Medulla oblongata (tissue), 1 donor: Measurements from ENCODE around the gene ARAP3.
"Not testable (repeated sequence)": the region's sequence is repeated elsewhere in the genome, so short reads cannot be mapped to it uniquely, and the experiment has no call there.

ENCODE experiments used
- DNase-seq: peaks from one replicate; pipeline ENCODE4 v3.0.0-alpha.2; 2015; ENCODE audit errors: extremely low spot score

The ARAP3 gene

GRCh38 chr5:141681695-141682641 lies at the start of gene ARAP3:
Gene ARAP3, minus strand, starts transcription at chr5:141682230. Its CDS starts 1,744 bp downstream, at chr5:141680486.
- DNase-seq, result peak; percentile 57

GRCh38 chr5:141729387-141730006 lies 47.5 kb upstream of the ARAP3 start:
- DNase-seq, result peak; percentile 21

- DNase-seq, result no peak
Measured at GRCh38 chr5:141725891-141726290, 43.9 kb upstream of the ARAP3 start.

- not testable (repeated sequence) for DNase-seq
Measured at GRCh38 chr5:141725174-141725573, 43.1 kb upstream of the ARAP3 start.

- DNase-seq, result no peak
Measured at GRCh38 chr5:141722266-141722665, 40.2 kb upstream of the ARAP3 start.

- no peak for DNase-seq
Measured at GRCh38 chr5:141717043-141717442, 35.0 kb upstream of the ARAP3 start.

GRCh38 chr5:141716468-141716867 lies 34.4 kb upstream of the ARAP3 start:
- DNase-seq, result no peak

- DNase-seq, result no peak
Measured at GRCh38 chr5:141716009-141716408, 34.0 kb upstream of the ARAP3 start.

- DNase-seq, result no peak
Measured at GRCh38 chr5:141715346-141715905, 33.4 kb upstream of the ARAP3 start.

- no peak for DNase-seq
Measured at GRCh38 chr5:141714542-141715310, 32.7 kb upstream of the ARAP3 start.

- DNase-seq, result no peak
Measured at GRCh38 chr5:141713616-141714309, 31.7 kb upstream of the ARAP3 start.

GRCh38 chr5:141711687-141712086 lies 29.7 kb upstream of the ARAP3 start:
- no peak for DNase-seq

GRCh38 chr5:141709699-141710267 lies 27.8 kb upstream of the ARAP3 start:
- DNase-seq, result no peak

GRCh38 chr5:141708016-141708415 lies 26.0 kb upstream of the ARAP3 start:
- DNase-seq, result no peak

GRCh38 chr5:141707510-141707909 lies 25.5 kb upstream of the ARAP3 start:
- no peak for DNase-seq

- DNase-seq, result no peak
Measured at GRCh38 chr5:141706121-141706520, 24.1 kb upstream of the ARAP3 start.

GRCh38 chr5:141705469-141705868 lies 23.4 kb upstream of the ARAP3 start:
- no peak for DNase-seq

- no peak for DNase-seq
Measured at GRCh38 chr5:141704782-141705297, 22.8 kb upstream of the ARAP3 start.

GRCh38 chr5:141703133-141703561 lies 21.1 kb upstream of the ARAP3 start:
- DNase-seq, result no peak

GRCh38 chr5:141701360-141702119 lies 19.5 kb upstream of the ARAP3 start:
- no peak for DNase-seq
